CD4-positive, alpha-beta T cell treated with Interferon gamma for 1 hour (primary cell): ENCODE results near the gene MAGI2.
"Not testable (repeated sequence)": the region's sequence is repeated elsewhere in the genome, so short reads cannot be mapped to it uniquely, and the experiment has no call there.

ENCODE experiments used
- DNase-seq: peaks from one replicate; pipeline ENCODE4 v3.0.0-alpha.2; 2020

Gene MAGI2

GRCh38 chr7:78521961-78522360 is 931.5 kb downstream of the MAGI2 start:
- DNase-seq: no peak

GRCh38 chr7:78516450-78516849 is 937.0 kb downstream of the MAGI2 start:
- DNase-seq: no peak

GRCh38 chr7:78514634-78515033 is 938.8 kb downstream of the MAGI2 start:
- DNase-seq: no peak

GRCh38 chr7:78510580-78511188 is 942.8 kb downstream of the MAGI2 start:
- DNase-seq: no peak

- DNase-seq: not testable (repeated sequence)
These were observed 950.2 kb downstream of the MAGI2 start for GRCh38 chr7:78503301-78503700.

GRCh38 chr7:78501064-78501463 is 952.4 kb downstream of the MAGI2 start:
- DNase-seq: no peak

GRCh38 chr7:78499971-78500370 is 953.5 kb downstream of the MAGI2 start:
- no peak for DNase-seq

- no peak for DNase-seq
These were observed 954.2 kb downstream of the MAGI2 start for GRCh38 chr7:78499283-78499682.

GRCh38 chr7:78497728-78498427 is 955.6 kb downstream of the MAGI2 start:
- DNase-seq: no peak

GRCh38 chr7:78496096-78496630 is 957.3 kb downstream of the MAGI2 start:
- no peak for DNase-seq

- DNase-seq: no peak
These were observed 960.1 kb downstream of the MAGI2 start for GRCh38 chr7:78493401-78493800.

- DNase-seq: no peak
These were observed 961.3 kb downstream of the MAGI2 start for GRCh38 chr7:78492146-78492545.

- DNase-seq: no peak
These were observed 962.9 kb downstream of the MAGI2 start for GRCh38 chr7:78490524-78490923.

- no peak for DNase-seq
These were observed 963.8 kb downstream of the MAGI2 start for GRCh38 chr7:78489476-78490240.

GRCh38 chr7:78487464-78487863 is 966.0 kb downstream of the MAGI2 start:
- no peak for DNase-seq

- DNase-seq: no peak
These were observed 974.1 kb downstream of the MAGI2 start for GRCh38 chr7:78479348-78479747.

- no peak for DNase-seq
These were observed 976.5 kb downstream of the MAGI2 start for GRCh38 chr7:78476851-78477405.

- DNase-seq: no peak
These were observed 979.7 kb downstream of the MAGI2 start for GRCh38 chr7:78473571-78474301.

- no peak for DNase-seq
These were observed 980.4 kb downstream of the MAGI2 start for GRCh38 chr7:78473021-78473420.

- DNase-seq: no peak
These were observed 980.9 kb downstream of the MAGI2 start for GRCh38 chr7:78472519-78472918.

- no peak for DNase-seq
These were observed 987.6 kb downstream of the MAGI2 start for GRCh38 chr7:78465894-78466293.

- no peak for DNase-seq
These were observed 990.4 kb downstream of the MAGI2 start for GRCh38 chr7:78463039-78463438.

GRCh38 chr7:78450706-78451105 is 1002.8 kb downstream of the MAGI2 start:
- no peak for DNase-seq
